Loucy (cell line): ENCODE results near the gene DUSP22.

Experiments used
- CTCF ChIP-seq: fragments of 200-600 bp; sonication (generic); conservative IDR thresholded peaks from 2 replicates; pipeline ENCODE4 v1.5.1; 2014; ENCODE audit warnings: mild to moderate bottlenecking, antibody characterized with exemption, low read length
- EZH2phosphoT487 ChIP-seq: fragments of 200-600 bp; IDR thresholded peaks from 2 replicates; pipeline ENCODE4 v1.6.1; 2018; ENCODE audit warnings: antibody characterized with exemption, mild to moderate bottlenecking, moderate library complexity, borderline replicate concordance

- TF ChIP-seq CTCF (no peak), EZH2phosphoT487 (no peak)
Observed at GRCh38 chr6:311679-312220, 19.5 kb downstream of the DUSP22 start.
